ENCODE measurements around the gene ZNF362.
"Not testable (repeated sequence)": the region's sequence is repeated elsewhere in the genome, so short reads cannot be mapped to it uniquely, and the experiment has no call there.

The ZNF362 gene

DNA sequence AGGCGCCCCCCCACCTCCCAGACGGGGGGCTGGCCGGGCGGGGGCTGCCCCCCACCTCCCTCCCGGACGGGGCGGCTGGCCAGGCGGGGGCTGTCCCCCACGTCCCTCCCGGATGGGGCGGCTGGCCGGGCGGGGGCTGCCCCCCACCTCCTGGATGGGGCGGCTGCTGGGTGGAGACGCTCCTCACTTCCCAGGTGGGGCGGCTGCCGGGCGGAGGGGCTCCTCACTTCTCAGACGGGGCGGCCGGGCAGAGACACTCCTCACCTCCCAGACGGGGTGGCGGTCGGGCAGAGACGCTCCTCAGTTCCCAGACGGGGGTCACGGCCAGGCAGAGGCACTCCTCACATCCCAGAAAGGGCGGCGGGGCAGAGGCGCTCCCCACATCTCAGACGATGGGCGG is 53.1 kb downstream of the ZNF362 start:
- not testable (repeated sequence) for DNase-seq

DNA sequence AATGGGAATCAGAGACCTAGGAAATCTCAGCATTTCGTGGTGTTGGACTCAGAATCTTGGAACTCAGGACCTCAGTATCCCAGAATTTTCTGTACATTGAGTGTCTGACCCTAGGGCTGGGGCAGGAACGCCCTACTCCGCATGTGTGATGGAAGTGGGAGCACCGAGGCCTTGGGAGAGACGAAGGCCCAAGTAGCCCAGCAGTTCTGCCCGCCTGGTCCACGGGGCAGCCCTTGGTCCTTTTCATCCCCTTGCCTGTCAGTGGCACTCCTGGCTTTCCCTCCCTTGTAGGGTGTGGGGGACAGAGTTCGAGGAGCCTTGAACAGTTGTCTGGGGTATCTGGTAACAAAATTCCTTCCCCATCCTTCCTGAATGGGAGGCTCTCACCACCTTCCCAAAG is 54.4 kb downstream of the ZNF362 start:
- DNase-seq = no peak

- no peak for DNase-seq
Measured at GRCh38 chr1:33311706-33312412, 55.6 kb downstream of the ZNF362 start.

- no peak for DNase-seq
Measured at GRCh38 chr1:33312413-33312749, 56.1 kb downstream of the ZNF362 start.

- no peak for DNase-seq
Measured at GRCh38 chr1:33314416-33314815, 58.1 kb downstream of the ZNF362 start.

DNA sequence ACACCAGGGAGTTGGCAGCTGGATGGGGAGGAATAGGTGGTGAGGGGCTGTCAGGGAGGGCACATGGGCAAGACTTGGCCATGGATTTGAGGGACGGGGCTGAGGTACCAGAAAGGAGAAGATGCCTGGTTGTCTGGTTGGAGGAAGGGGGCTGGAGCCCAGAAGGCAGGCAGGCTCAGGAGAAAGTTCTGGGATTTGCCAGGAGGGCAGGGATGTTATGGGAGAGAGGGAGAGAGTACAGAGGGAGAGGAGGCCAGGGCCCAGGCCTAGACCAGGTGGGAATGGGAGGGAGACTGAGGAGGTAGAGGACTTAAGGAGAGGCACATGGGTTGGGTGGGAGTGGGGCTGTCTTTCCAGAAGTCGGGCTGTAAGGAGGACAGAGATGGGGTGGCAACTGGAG is 60.3 kb downstream of the ZNF362 start:
- DNase-seq = no peak

DNA sequence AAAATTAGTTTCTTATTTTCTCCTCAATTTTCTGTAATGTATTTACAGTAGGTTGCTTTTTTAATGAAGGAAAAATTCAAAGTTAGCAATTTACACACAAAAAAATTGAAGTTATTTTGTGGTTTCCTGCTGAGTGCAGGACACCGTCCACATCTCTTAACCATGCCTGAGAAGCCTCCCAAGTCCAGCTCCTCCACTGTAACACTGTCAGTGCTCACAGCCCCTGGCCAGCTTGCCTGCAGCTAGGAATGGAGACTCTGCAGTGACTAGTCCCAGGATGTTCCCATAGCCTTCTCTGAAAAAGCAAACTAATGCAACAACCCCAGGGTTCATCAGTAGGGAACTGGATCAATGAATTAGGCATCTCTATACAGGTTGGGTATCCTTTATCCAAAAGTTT is 61.1 kb downstream of the ZNF362 start:
- DNase-seq = no peak

DNA sequence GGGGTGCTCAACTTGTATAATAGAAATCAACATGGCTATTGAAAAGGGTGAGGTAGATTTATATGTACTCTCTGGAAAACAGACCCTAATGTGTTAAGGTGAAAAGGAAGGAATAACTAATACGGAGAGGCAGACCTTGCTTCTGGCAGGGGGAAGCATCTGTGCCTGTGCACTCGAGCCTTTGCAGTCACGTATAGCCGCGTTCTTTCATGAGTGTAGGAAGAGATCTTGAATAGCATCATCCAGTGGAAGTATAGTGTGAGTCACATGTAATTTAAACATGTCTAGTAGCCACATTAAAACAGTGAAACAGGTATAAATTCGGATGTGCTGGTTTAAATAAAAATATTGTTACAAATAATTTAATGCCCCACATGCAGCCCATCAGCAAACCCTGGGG is 61.7 kb downstream of the ZNF362 start:
- no peak for DNase-seq

GRCh38 chr1:33319186-33319948 is 63.1 kb downstream of the ZNF362 start:
- DNase-seq = no peak

DNA sequence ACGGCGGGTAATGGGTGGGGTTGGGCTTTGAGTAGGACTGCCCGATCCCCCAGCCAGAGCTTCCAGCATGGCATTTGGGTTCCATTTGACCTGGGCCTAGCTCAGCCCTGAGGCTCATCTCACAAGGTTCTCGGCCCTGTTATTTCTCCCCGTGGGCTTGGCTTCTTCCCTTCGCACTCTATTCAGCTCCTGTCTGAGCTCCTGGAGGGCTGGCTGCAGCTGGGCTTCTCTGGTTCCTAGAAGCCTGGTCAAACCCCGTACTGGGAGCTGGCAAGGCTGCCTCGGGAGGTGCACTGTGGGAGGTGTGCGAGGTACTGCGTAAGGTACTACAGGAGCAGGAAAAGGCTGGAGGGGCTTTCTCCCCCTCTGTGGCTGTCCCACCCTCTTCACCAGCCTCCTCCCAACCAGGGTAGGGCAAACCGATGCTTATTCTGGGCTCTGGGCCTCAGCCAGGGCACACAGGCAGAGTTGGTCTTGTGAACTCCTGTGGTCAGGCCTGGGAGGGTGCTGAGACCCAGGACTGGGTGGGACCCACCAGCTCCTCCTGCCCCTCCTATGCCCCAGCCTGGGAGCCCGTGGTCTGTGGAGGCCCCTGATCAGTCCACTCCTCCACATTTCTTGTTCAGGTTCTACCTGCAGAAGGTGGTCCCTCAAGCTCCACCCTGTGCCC is 63.8 kb downstream of the ZNF362 start:
- no peak for DNase-seq

DNA sequence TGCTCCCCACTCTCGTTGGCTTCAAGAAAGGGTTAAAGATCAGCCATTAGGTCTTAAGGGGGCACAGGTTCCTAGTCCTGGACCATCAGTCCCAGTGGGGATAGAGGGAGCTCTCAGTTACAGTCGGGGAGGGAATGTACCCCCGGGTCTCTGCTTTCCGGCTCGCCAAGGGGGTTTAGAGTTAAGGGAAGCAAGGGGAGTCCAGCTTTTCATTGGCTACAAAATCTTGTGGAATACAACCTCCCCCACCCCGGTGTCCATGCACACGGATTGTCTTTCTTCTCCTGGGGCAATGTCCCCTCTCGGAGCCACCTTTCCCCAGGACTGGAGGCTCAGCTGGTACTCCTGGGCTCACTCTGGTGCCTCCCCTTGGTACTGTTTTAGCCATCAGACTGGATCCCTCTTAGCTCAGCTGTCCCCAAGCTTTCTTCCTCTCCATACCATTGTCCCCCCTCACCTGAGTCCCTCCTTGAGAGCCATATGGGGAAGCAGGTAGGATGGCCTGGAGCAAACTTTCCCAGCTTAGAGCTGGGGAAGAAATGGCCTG is 64.4 kb downstream of the ZNF362 start, which contains the start of gene A3GALT2:
Gene A3GALT2, minus strand, starts transcription at position 480 of the 547 bp plus-strand sequence. Its CDS starts 0 bp downstream, at position 480.
- DNase-seq = no peak

DNA sequence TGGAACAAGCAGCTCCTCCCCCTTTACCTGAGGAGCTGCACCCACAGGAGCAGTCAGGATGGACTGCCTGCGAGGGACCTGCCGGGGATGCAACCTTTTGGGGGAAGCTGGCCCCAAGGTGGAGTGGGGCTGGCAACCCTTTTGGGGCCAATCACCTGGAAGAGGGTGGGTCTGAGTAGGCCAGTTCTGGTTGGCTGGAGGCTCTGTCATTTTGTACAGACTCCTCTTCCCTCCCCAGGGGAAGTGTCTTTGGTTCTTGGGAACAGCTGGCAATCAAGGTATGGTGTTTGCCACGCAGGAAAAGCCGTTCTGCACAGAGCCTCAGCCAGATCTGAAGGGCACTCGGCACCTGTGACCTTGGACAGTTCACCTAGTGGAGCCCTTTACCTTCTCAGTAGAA is 64.9 kb downstream of the ZNF362 start:
- no peak for DNase-seq

DNA sequence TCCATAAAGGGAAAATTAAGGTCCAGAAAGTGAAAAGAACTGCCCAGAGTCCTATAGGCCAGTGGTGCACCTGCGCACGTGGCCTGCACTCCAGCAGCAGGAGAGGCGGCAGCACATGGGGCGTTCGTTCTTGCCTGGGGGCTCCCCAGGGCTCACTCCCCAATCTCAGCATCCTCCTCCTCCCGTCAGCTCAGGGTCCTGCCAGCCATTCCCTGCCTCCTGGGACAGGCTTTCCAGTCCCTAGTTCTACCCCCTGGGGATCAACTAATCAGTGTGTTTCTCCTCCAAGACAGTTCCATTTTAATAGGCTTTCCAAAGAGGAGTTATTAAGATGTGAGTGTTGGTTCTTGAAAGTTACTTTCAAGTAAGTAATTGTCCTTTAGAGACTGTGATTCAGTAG is 65.8 kb downstream of the ZNF362 start:
- no peak for DNase-seq

DNA sequence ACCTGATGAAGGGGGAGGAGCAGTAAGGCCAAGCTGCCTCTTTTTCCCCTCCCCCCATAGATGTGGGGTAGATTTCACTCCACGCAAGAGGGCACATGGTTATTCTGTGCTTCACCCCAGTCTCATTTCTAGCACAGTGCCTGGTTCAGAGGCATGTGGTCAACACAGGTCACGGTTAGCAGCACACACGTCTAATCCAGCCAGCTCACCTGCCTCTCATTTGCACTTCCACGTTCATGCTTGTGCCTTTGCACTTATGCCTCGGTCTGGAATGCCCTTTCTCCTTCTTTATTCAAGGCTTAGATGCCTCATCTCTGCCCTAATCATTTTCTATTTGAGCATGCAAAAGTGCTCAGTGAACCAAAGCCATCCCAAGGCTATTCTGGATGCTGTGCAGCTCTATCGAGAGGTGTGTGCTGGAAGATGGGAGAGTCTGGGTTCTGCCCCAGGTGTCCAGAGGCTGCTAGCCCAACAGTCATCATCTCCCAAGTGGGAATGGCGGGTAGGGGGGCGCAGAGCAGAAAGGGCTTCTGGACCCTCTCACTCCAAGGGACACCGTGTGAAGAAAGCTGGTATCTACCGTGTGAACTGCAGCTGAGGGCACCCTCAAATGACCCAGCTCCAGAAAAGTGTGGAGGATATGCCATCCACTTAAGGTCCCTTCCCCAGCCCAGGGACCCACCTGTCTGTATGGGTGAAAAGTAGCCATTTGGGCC is 66.7 kb downstream of the ZNF362 start:
- DNase-seq = no peak

GRCh38 chr1:33323663-33324477 is 67.6 kb downstream of the ZNF362 start:
- no peak for DNase-seq

- no peak for DNase-seq
Measured at GRCh38 chr1:33324677-33325575, 68.6 kb downstream of the ZNF362 start.

DNA sequence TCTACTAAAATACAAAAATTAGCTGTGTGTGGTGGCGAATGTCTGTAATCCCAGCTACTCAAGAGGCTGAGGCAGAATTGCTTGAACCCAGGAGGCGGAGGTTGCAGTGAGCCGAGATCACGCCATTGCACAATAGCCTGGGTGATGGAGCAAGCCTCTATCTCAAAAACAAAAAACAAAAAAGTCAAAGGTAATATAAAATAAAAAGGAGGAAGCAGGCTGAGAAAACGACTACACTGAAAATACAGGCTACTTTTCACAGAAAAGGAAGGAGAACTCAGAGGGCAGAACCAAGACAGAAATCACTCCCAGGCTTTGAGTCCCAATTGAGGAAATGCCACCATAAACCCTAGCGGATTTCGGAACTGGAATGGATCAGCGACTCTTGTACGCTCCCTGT is 70.5 kb downstream of the ZNF362 start:
- no peak for DNase-seq

GRCh38 chr1:33327587-33328325 is 71.5 kb downstream of the ZNF362 start:
- DNase-seq = no peak

- DNase-seq = no peak
Measured at GRCh38 chr1:33328817-33329216, 72.5 kb downstream of the ZNF362 start.

DNA sequence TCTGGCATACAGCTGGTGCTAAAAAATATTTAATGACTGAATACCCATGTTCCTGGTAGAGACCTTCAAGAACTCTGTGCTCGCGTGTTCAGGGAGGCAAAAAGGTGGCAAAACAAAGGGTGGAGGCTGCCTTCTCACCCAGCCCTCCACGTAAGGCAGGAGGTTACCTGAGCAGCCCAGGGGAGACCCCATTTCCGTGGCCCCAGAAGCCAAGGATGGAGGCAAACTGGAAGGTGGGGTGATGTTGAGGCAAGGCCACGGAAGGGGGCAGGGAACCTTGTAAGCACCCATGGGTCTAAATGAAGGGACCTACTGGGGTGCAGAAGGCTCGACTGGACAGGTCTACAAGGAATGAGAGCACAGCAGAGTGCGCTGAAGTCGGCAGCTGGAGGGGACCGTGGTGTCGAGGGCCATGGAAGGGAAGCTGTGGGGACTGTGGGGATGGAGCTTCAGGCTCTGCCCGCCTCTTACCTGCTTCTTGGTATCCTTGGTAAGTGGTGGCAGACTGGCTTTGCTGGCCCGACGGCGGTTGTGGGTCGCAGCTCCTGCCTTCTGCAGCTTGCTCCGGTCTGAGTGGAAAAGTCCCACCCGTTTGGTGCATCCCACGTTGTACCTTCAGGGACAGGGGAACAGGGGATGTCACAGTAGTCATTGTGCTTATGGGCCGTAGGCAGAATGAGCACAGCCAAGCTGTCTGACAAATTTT is 73.5 kb downstream of the ZNF362 start:
- DNase-seq = no peak

All from NCI-H2081 (cell line).